NOMO-1 treated with dmso at 0.1 percent for 144 hours (cell line): ENCODE measurements around the gene SLF1.

Source experiments
- DNase-seq: peaks from one replicate; lab custom pipeline; 2025; ENCODE audit not compliant: unreplicated experiment; lab: John Stamatoyannopoulos, UW

SLF1 gene

DNA sequence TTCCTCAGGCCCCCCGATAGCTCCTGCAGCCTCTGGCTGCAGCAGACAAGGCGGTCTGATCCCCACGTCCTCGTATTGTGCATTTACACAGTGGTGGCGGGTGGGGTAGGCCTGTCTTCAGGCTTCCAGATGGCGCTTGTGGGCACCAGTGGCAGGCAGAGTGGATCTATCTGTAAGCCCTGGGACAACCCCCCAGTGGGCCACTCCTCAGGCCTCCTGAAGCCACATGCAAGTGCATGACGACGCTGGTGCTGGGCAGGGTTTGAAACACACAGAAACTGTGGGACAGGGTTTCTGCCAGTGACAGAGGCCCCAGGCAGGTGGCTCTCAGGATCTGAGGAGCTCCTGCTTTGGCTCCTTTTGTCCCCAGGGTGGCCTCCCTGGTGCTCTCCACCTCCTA, 42.0 kb downstream of the SLF1 start:
- DNase-seq: no peak

DNA sequence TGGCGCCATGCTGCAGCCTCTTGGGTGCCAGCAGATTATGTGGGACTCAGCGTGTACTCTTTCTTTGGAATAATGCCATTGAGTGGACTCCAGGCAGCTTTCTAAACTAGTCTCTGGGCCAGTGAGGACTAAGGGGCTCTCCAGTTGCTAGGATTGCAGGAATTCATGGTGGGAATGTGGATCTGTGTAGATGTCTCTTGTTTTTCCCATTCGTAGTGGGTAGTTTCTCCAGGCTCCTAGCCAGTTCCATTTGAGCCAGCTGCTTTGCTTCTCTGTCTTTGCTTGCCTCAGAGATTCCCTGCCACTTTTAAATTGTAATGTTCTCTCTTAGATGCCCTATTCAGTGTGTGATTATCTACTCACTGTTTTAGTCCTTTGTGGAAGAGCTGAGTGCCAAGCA, 42.6 kb downstream of the SLF1 start:
- DNase-seq: no peak

DNA sequence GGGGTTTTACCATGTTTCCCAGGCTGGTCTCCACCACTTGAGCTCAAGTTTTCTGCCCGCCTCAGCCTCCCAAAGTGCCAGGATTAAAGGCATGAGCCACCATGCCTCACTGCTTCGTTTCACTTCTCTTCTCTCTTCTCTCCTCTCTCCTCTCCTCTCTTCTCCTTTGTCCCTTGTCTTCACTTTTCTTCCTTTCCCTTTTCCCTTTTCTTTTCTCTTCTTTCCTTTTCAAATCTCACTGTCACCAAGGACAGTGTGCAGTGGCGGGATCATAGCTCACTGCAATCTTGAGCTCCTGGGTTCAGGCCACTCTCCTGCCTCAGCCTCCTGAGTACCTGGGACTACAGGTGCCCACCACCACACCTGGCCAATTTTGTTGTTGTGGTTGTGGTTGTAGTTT, 49.5 kb downstream of the SLF1 start:
- no peak for DNase-seq

GRCh38 chr5:94670726-94671125, 52.3 kb downstream of the SLF1 start:
- DNase-seq: no peak

- no peak for DNase-seq
Measured at GRCh38 chr5:94672746-94673145, 54.3 kb downstream of the SLF1 start.

DNA sequence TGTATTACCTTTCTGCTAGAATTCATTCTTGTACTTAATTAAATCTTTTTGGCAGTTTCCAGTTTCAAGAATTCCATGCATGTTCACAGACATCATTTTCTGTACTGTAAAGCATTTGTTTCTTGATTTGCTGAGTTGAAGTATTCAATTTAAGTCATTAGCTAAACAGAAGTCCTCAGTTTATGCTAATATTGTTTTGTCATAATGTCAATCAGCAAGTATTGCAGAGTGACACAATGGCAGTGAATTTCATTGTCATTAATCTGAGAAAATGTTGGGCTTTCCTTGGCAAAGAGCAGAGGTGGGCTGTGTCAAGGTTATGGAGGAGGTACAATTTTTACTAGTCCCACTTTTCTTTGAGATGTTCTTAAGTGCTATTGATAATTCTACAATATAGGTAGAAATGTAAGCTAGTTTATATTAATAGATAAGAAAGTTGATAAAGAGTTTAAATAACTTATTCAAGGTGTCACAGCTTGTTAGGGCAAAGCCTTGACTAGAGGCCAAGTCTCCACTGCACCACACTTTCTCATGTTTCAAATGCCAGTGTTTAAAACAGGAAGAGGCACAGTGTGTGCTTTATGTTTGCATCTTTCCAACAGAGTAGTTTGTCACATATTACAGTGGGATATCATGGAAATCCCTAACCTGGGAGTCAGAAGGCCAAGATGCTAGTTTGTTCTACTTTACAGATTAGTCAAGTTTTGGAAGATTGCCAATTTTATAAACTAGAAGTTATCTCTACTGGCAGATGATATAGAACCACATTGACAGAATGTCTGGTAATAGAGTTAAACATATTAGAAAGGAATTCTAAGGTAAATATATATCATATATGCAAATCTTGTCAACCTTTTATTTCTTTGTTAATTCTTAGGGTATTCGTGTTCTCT, 56.3 kb downstream of the SLF1 start:
- DNase-seq: no peak

- DNase-seq: no peak
Measured at GRCh38 chr5:94675965-94676618, 57.6 kb downstream of the SLF1 start.

- no peak for DNase-seq
Measured at GRCh38 chr5:94682814-94683520, 64.5 kb downstream of the SLF1 start.

- no peak for DNase-seq
Measured at GRCh38 chr5:94689908-94690307, 71.4 kb downstream of the SLF1 start.

DNA sequence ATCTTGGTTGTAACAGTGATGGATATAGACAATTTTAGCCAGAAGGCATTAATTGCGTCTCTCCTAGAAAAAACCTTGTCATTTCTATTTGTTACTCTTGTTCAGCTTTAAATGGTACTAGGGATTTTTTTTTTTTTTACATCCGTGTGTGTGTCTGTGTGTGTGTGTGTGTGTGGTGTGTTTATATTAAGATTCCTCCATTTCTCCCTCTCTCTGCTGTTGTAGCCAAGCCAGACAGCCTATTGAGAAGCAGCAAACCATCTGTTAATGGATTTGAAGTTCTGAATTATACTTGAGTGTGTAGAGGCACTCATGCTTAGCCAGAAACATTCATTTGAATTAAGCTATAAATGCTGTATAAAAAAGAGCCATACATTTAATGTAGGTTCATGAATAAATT, 72.3 kb downstream of the SLF1 start:
- DNase-seq: no peak

- DNase-seq: no peak
Measured at GRCh38 chr5:94691291-94691690, 72.8 kb downstream of the SLF1 start.

GRCh38 chr5:94691949-94692348, 73.5 kb downstream of the SLF1 start:
- no peak for DNase-seq

DNA sequence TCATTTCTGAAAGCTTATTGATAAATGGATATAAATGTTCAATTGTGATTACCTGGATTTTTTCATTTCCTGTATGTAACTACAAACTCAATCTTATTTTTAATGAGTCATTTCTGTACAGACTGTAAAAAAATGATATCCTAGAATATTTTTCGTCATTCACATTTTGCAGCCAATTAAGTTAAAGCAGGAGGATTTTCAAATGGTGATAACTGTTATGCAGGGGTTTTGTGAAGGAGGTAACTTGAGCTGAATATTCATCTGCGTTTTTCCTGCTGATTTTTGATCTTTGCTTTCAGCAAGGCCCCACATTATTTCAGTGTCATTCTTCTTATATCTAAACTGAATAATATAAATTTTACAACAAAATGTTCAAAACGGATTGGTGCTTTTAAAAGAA, 74.1 kb downstream of the SLF1 start:
- DNase-seq: no peak

GRCh38 chr5:94693043-94693822, 74.8 kb downstream of the SLF1 start:
- DNase-seq: no peak

DNA sequence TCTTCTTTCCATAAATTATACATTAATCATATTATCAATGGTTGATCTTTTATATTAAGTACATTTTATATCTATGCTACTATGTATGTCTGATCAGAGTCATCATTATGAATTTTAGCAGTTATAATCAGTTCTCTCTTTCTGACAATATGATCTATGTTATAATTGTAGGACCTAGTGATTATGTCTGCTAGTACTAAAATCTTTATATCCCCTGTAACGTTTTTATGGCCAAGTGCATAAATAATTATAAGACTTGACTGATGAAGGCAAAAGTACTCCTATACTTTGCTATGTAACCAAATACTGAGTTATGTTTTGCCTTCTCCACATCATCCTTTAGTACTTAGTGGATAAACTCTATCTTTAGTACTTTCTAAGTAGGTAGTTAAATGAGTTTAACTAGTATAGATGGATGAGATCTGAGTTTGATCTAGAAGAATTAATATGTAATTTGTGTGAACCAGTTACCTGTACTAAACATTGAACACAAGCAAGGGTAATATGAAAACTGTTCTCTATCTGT, 75.4 kb downstream of the SLF1 start:
- no peak for DNase-seq

DNA sequence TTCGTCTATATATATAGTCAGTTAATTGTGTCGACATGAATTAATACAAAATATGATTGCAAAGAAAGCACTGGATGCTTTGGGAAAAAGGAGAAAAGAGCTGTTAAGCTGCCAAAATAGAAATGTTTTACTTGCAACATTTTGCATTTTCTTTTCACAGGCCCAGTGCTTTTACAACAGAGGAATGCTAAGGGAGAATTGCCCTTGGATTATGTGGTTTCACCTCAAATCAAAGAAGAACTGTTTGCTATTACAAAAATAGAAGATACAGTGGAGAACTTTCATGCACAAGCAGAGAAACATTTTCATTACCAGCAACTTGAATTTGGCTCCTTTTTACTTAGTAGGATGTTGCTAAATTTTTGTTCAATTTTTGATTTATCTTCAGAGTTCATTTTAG, 76.2 kb downstream of the SLF1 start:
- no peak for DNase-seq

GRCh38 chr5:94698197-94698596, 79.7 kb downstream of the SLF1 start:
- no peak for DNase-seq

GRCh38 chr5:94699562-94699961, 81.1 kb downstream of the SLF1 start:
- DNase-seq: no peak

DNA sequence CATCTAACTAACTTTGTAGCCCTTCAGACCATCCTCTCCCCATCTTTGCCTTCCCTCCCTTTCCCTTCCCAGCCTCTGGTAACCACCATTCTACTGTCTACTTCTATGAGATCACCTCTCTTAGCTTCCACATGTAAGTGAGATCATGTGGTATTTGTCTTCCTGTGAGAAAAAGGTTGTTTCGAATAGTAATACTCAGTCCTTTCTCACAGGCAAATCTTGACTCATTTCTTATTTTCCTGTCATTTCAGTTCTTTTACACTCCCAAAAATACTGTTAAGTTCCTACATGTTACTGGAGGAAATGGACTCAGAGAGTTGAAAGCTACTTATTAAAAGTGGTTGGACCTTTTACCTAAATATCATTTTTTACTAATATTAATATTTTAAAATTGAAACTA, 82.1 kb downstream of the SLF1 start:
- no peak for DNase-seq

GRCh38 chr5:94702729-94703128, 84.3 kb downstream of the SLF1 start:
- DNase-seq: no peak

DNA sequence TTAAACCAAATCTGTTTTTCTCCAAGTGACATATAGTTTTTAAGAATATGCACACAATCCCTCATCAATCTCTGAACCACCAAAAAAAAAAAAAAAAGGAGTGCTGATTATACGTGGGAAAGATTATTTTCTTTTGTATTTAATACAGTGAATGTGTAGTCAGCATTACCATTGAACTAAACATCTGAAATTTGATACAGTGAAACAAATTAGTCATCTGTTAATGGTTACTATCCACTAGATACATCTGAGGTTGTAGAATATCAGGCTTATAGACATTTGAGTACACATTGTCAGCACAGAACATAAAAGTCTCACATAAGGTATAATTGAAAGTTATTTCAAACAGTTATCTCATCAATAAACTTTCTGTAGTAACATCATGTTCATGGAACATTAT, 87.0 kb downstream of the SLF1 start:
- DNase-seq: no peak
